ENCODE results near the gene TBL1XR1.

DNA sequence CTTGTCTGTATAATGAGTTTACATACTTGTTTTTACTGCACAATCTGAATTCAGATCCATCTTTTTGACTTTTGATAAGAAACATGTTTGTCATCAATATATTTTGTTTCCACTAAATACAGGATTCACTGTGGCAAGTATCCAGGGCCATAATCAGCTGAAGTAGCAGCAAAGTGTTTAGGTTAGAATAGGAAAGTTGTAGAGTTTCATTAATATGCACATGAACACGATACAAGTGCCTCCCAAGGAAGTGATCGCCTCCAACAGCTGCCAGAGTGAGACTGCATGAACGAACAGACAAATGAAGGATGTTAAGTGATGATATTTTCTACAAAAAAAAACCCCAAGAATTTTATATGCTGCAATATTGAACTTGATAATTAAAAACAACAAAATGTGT, 204.3 kb downstream of the TBL1XR1 start:
- TF ChIP-seq, protein P1, sequence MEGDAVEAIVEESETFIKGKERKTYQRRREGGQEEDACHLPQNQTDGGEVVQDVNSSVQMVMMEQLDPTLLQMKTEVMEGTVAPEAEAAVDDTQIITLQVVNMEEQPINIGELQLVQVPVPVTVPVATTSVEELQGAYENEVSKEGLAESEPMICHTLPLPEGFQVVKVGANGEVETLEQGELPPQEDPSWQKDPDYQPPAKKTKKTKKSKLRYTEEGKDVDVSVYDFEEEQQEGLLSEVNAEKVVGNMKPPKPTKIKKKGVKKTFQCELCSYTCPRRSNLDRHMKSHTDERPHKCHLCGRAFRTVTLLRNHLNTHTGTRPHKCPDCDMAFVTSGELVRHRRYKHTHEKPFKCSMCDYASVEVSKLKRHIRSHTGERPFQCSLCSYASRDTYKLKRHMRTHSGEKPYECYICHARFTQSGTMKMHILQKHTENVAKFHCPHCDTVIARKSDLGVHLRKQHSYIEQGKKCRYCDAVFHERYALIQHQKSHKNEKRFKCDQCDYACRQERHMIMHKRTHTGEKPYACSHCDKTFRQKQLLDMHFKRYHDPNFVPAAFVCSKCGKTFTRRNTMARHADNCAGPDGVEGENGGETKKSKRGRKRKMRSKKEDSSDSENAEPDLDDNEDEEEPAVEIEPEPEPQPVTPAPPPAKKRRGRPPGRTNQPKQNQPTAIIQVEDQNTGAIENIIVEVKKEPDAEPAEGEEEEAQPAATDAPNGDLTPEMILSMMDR (IDR thresholded peaks at IDR 0.05) = no peak
- TF ChIP-seq POLR2A (IDR thresholded peaks at IDR 0.05) = no peak
